HG03108 (cell line): ENCODE data around the gene RHOV.

Experiments used
- ATAC-seq: cut with Tn5 transposase; IDR thresholded peaks from one replicate; pipeline ENCODE4 v1.9.1; 2021; ENCODE audit warnings: moderate library complexity; ENCODE audit not compliant: unreplicated experiment

RHOV gene

GRCh38 chr15:40904552-40905201 lies 30.6 kb upstream of the RHOV start:
- ATAC-seq, result no peak

- no peak for ATAC-seq
Measured at GRCh38 chr15:40902605-40903561, 28.8 kb upstream of the RHOV start.

GRCh38 chr15:40901053-40901443 lies 27.0 kb upstream of the RHOV start:
- ATAC-seq, result no peak

GRCh38 chr15:40900256-40901052 lies 26.4 kb upstream of the RHOV start:
- ATAC-seq, result no peak

- ATAC-seq, result no peak
Measured at GRCh38 chr15:40899536-40900207, 25.6 kb upstream of the RHOV start.

DNA sequence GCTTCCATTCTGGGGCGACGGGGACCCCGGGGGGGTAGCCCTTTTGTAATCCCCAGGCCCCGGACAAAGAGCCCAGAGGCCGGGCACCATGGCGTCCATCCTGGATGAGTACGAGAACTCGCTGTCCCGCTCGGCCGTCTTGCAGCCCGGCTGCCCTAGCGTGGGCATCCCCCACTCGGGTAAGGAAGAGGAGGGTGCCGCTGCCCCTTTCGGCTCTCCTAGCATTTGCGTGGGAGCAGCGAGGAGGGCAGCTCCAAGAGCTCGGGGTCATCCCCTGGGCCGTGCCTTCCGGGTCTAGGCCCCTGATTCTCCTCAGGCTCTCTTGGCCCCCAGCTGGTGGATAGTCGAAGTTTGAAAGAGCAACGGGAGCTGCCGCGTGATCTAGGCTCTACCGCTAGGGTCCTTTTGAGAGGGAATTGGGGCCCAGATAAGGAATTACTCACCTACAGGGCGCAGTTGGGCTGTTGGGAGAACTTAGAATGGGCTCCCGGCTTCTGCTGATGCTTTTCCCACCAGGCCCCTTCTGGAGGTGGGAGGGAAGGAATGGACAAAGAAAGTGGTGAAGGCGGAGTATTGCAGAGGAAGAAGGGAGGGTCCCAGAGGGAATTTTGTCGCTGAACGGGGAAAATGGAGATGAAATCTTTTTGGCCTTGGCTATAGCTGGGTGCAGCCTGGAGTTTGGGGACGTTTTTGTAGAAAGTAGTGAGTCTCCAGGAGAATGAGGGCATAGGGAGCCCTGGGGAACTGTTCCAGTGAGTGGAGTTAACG lies 20.8 kb upstream of the RHOV start:
- no peak for ATAC-seq

- ATAC-seq, result peak; percentile 82
Measured at GRCh38 chr15:40893733-40894680, 20.0 kb upstream of the RHOV start, which contains the start of gene VPS18. VPS18 (plus strand) TSS chr15:40894450; CDS start chr15:40894769, 319 bp downstream.

DNA sequence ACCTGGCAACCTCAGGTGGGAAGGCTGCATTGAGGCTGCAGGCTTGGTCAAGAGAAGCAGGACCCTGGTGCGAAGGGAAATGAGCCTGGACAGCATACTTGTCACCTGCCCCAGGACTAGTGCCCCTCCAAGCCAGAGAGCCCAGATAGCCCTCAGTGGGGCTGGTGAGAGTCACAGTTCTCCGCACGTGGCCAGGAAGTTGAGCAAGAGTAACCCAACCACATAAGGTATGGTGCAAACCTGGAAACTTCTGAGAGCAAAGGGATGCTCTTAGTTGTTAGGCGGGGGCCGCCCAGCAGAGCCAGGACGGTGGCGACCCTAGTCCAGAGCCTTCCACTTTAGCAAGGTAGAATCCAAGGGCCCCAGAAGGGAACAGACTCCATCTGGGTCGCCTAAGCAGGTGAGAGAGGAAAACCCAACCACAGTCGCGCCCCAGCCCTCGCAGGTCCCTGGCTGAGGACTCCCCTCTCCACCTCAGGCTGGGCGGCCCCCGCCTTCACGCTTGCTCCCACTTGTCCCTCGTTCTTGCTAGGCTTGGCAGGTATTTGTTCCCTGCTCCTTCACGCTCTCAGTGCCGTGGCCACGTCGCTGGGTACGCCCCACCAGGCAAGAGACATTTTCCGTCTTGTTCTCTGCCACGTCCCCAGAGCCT lies 19.1 kb upstream of the RHOV start:
- ATAC-seq, result no peak

DNA sequence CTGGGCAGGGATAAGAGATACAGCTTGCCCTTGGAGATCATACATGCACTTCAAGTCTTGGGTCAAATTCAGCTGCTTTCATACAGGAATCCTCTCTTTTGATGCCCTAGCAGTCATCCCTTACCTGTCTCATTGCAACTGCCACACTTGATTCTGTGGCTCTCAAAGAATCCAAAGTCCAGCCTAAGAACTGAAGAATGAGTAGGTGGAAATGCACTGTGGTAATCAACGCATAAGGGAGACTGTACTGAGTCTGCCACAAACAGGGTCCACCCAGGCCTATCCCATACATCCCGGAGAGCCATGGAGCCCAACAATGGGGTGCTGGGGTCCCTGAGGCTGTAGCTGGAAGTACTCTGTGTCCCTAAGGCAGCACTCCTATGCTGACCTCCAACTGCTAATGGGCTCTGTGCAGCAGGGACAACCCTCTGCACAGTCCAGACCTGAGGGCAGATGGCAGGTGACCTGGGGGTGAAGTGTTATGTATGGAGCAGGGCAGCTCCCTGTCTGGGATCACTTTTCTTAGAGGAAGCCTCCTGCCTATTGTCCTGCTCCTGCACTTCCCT lies 18.5 kb upstream of the RHOV start:
- ATAC-seq, result no peak

GRCh38 chr15:40891810-40892446 lies 17.9 kb upstream of the RHOV start:
- no peak for ATAC-seq

DNA sequence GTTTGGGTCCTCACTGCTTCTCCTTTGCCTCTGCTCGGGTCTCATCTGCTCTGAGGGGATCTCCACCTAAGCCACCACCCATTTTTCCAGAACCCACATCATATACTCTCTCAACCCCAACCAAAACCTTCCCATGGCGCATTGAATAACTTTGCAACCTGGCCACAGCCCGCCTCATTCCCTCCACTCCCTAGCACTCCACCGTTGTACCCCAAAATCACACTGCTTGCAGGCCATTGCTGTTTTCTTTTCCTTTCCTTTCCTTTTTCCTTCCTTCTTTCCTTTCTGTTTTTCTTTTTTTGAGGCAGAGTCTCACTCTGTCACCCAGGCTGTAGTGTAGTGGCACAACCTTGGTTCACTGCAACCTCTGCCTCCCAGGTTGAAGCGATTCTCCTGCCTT lies 17.1 kb upstream of the RHOV start:
- no peak for ATAC-seq

DNA sequence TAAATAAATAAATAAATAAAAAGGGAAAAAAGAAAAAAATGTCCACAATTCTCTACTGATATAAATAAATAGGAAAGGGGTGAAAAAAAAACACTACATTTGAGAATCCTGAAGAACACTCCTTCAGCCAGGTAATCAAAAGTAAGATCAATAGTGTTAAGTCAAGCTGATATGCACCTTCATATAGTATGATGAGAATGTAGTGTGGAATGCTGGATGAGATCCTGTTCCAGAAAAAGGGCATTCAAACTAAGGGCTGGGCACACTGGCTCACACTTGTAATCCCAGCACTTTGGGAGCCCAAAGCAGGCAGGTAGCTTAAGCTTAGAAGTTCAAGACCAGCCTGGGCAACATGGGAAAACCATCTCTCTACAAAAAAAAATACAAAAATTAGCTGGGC lies 15.1 kb upstream of the RHOV start:
- no peak for ATAC-seq

DNA sequence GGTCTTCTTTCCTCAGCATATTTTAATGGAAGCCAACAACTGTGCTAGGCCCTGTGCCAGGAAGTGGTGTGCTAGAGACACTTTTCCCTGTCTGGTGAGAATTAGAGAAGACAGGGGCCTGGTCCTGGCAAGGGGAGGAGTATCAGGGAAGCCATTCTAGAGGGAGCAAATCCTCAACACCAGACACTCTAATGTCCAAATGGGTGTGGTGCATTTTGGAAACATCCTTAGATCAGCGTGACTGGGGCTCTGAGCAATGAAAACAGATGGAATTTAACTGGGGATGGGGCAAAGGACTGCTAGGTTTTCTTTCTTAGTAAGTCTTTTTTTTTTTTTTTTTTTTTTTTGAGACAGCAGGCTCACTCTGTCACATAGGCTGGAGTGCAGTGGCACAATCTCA lies 12.6 kb upstream of the RHOV start:
- ATAC-seq, result no peak

DNA sequence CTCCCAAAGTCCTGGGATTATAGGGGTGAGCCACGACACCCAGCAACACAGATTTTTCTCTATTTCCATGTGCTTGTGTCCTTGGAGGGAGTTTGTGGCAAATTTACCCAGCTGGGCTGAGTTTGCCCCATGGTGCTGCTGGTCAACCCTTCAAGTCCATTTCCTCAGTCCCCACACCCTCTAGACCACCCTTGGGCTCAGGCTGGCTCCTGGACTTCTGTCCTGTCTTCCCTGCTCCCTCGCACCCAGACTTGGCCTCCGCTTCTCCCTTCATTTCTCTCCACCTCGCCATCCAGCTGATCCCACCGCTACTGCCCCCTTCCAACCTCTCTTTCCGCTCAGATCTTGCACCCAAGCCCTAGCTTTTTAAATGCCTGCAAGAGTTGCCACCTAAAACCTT lies 7.3 kb upstream of the RHOV start:
- ATAC-seq, result no peak

DNA sequence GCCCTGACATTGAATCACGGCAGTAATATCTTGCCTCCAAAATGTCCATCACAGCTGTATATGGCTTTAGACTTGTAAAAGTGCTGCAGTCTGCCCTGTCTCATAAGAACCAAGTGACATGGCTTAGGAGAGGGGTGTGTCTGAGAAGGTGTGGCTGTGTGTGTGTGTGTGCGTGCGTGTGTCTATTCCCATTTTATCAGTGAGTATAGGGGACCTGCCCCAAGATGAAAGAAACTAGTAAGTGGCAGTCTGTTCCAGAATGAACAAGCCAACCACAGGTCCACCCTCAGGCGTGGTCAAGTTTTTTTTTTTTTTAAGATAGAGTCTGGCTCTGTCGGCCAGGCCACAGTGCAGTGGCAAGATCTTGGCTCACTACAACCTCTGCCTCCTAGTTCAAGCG lies 5.6 kb upstream of the RHOV start:
- no peak for ATAC-seq

- peak; percentile 59 for ATAC-seq
Measured at GRCh38 chr15:40878785-40879184, 4.8 kb upstream of the RHOV start.

DNA sequence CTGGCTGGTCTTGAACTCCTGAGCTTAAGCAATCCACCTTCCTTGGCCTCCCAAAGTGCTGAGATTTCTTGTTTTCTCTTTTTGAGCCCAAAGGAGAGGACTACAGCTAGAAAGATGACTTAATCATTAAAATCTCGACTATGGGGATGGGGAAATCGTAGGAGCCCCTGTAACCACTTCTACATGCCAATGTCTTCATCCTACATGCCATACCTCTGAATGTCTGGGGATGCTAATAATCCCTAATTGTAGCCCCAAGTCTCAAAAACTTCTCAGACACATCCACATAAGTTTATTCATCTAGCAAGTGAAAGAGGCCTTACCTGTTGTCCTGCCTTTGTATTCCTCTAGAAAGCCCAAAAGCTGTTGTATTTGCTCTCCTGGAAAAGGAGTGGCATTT lies 3.7 kb upstream of the RHOV start:
- no peak for ATAC-seq
